Measurements from ENCODE around the gene IRF7.

IRF7 gene

GRCh38 chr11:608791-609251, 6.9 kb downstream of the IRF7 start:
- no peak for DNase-seq (ENCODE audit: low read depth, low spot score)

DNA sequence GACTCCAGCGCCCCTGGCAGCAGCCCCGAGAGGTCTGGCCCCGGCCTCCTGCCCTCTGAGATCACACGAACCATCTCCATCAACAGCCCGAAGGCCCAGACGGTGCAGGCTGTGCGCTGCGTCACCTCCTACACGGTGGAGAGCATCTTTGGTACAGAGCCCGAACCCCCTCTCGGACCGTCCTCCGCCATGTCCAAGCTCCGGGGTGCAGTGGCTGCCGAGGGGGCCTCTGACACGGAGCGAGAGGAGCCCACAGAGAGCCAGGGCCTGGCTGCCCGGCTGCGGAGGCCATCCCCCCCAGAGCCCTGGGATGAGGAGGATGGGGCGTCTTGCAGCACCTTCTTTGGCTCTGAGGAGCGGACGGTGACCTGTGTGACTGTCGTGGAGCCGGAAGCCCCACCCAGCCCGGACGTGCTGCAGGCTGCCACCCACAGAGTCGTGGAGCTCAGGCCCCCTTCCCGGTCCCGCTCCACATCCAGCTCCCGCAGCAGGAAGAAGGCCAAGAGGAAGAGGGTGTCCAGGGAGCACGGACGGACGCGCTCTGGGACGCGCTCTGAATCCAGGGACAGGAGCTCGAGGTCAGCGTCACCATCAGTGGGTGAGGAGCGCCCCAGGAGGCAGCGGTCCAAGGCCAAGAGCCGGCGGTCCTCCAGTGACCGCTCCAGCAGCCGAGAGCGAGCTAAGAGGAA, 7.6 kb downstream of the IRF7 start:
- no peak for DNase-seq (ENCODE audit: low read depth, low spot score)

GRCh38 chr11:607020-607780, 8.6 kb downstream of the IRF7 start:
- no peak for DNase-seq (ENCODE audit: low read depth, low spot score)

- no peak for DNase-seq (ENCODE audit: low read depth, low spot score)
Measured at GRCh38 chr11:606245-606644, 9.5 kb downstream of the IRF7 start.

- no peak for DNase-seq (ENCODE audit: low read depth, low spot score)
Measured at GRCh38 chr11:605286-606129, 10.2 kb downstream of the IRF7 start.

DNA sequence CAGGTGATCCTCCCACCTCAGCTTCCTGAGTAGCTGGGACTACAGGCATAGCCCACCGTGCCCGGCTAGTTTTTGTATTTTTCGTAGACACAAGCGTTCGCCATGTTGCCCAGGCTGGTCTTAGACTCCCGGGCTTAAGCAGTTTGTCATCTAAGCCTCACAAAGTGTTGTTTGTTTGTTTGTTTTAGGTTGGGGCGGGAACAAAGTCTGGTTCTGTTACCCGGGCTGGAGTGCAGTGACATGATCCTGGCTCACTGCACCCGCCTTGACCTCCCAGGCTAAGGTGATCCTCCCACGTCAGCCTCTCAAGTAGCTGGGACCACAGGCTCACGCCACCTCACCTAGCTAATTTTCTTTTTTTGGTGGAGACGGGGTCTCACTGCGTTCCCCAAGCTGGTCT, 12.6 kb downstream of the IRF7 start:
- no peak for DNase-seq (ENCODE audit: low read depth, low spot score)

- DNase-seq (ENCODE audit: low read depth, low spot score): no peak
Measured at GRCh38 chr11:601573-602245, 14.0 kb downstream of the IRF7 start.

DNA sequence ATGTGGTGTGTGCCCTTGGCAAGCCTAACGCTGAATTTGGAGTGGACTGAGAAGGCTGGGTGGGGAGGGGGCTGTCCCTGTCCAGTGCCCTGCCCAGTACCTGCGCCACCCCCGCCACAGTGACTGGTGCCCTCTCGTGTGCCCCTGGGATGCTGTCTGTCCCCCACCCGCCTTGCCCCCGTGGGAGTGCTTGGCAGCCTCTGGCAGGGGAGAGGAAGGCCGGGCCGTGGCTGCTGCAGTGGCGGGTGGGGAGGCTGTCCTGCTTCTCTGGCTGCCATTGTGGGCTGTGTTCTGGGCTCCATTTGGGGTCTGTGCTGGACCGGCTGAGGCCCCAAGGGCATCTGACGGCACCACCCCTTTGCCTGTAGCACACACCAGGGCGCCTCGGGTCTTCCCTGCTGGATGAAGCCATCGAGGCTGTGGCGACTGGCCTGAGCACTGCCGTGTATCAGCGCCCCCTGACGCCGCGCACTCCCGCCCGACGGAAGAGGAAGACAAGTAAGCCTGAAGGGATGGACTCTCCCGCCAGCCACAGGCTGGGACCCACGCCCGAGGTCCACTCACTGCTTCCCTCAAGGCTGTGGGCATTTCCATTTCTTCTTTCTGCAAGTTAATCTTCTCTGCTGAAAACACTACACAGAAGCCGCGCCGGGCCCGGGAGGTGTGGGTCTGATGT, 17.6 kb downstream of the IRF7 start:
- DNase-seq (ENCODE audit: low read depth, low spot score): no peak

DNA sequence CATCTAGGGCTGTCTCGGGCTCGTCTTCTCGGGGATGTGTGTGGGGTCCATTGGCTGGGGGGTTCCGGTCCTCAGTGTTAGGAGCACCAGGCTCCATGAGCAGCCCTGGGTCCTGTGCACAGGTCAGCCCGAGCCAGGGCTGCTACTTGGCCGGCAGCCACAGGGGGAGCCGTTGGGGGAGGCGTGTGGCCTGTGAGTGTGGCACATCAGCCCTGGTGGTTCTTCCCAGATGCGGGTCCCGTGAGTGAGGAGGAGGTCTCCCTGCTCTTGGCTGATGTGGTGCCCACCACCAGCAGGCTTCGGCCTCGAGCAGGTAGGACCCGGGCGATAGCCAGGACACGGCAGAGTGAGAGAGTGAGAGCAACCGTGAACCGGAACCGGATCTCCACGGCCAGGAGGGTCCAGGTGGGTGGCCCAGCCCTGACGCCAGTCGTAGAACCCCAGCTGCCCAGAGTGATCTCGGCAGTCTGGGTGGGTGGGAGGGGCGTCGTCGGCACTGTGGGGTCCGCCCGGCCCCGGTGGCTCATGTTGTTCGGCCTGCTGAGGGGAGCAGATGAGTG, 18.5 kb downstream of the IRF7 start:
- no peak for DNase-seq (ENCODE audit: low read depth, low spot score)

- no peak for DNase-seq (ENCODE audit: low read depth, low spot score)
Measured at GRCh38 chr11:596374-596773, 19.4 kb downstream of the IRF7 start.

GRCh38 chr11:595400-595799, 20.4 kb downstream of the IRF7 start:
- no peak for DNase-seq (ENCODE audit: low read depth, low spot score)

- no peak for DNase-seq (ENCODE audit: low read depth, low spot score)
Measured at GRCh38 chr11:593347-593746, 22.4 kb downstream of the IRF7 start.

- DNase-seq (ENCODE audit: low read depth, low spot score): no peak
Measured at GRCh38 chr11:592918-593317, 22.8 kb downstream of the IRF7 start.

GRCh38 chr11:592501-592900, 23.2 kb downstream of the IRF7 start:
- no peak for DNase-seq (ENCODE audit: low read depth, low spot score)

DNA sequence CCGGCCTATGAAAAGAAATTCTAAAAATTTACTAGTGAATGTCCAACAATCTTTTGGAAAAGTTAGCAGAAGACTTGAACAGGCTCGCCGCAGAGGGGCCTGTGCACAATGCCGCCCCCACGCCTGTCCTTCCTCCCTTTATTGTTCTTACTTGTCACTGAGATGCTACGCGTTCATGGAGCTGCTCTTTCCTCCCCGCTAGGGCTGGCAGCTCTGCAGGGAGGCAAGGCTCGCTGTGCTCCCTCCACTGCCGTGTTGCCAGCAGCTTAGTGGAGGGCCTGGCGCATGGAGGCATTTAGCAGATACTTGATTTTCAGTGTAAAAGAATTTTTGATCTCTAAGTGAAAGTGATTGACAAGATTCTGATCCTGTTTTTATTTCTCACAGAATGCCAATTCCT, 24.8 kb downstream of the IRF7 start:
- no peak for DNase-seq (ENCODE audit: low read depth, low spot score)

- DNase-seq (ENCODE audit: low read depth, low spot score): no peak
Measured at GRCh38 chr11:589798-590197, 26.0 kb downstream of the IRF7 start.

GRCh38 chr11:587978-588380, 27.8 kb downstream of the IRF7 start:
- no peak for DNase-seq (ENCODE audit: low read depth, low spot score)

- DNase-seq (ENCODE audit: low read depth, low spot score): no peak
Measured at GRCh38 chr11:587546-587945, 28.2 kb downstream of the IRF7 start.

DNA sequence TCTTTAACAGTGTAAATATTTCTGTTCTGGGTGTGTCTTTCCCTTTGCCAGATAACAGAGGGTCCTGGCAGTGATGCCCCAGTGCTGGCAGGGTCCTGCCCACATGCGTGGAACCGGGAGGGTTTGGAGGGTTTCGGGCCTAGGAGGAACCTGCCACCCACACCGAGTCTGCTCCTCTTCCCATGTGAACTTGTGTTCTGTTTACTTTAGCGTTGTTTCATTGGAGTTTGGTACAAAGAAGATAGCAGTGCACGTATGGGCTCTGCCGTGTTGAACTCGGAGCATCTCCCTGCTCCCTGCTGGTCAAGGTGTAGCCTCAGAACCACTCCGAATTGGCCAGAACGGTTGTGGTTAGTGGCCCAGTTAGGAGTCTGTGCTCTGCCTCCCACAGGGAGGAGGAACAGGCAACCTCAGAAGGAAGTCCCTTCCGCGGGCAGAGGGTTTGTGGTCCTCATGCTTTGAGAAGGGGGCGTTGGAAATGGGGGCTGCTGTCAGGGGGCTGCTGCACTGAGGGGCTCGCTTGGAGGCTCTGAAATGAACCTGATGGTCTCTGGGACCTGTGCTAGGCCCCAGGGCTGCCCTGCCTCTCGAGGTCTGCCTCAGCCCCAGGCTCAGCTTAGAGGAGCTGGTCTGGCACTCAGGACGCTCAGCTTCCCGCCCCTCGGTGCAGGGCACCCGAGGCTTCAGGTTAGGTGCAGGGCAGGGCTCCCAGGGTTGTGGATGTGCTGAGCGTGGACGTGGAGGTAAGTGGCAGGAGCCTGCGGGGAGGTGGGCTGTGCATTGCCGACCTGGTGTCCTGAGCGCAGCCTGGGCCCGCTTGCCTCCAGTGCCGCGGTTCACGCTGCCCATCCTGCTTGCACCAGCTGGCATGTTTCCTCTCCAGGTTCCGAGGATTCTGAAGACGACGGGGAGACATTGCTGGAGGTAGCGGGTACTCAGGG, 29.1 kb downstream of the IRF7 start:
- DNase-seq (ENCODE audit: low read depth, low spot score): no peak

DNA sequence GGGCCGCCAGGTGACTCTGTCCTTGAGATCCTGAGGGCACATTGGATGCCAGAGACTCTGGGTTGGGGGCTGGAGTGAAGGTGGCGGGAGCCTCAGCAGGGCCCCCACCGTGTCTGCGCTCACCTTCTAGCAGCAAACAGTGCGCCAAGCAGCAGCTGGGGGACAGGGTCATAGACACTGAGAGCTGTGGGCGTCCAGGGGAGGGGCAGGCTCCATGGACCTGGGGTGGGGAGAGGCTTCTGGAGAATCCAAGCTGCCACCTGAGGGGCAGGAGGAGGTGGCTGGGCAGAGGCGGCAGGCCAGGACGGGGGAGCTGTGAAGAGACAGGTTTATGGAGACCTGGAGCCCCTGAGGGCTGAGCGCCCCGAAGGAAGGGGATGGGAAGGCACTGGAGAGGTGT, 31.5 kb downstream of the IRF7 start:
- no peak for DNase-seq (ENCODE audit: low read depth, low spot score)
